Liver (tissue), 3 donors: ENCODE measurements around the gene MRC2.

ENCODE experiments used
- GABPA ChIP-seq, 2 donors: IDR thresholded peaks in 1 of 2; conservative IDR thresholded peaks in 1 of 2; 2 replicates each; pipeline ENCODE4 v1.6.1; 2016; ENCODE audit warnings: antibody characterized with exemption in 2 of 2, mild to moderate bottlenecking in 1 of 2, moderate library complexity in 1 of 2
- MAX ChIP-seq: IDR thresholded peaks from 2 replicates; pipeline ENCODE4 v1.6.1; 2016; ENCODE audit warnings: antibody characterized with exemption
- RAD21 ChIP-seq, 2 donors: IDR thresholded peaks; 2 replicates each; pipeline ENCODE4 v1.6.1; 2016; ENCODE audit warnings: antibody characterized with exemption in 2 of 2, mild to moderate bottlenecking in 2 of 2
- REST ChIP-seq: IDR thresholded peaks from 2 replicates; pipeline ENCODE4 v1.6.1; 2016; ENCODE audit warnings: antibody characterized with exemption, mild to moderate bottlenecking
- RXRA ChIP-seq, 2 donors: IDR thresholded peaks; 2 replicates each; pipeline ENCODE4 v1.6.1; 2017 to 2018; ENCODE audit warnings: antibody characterized with exemption in 2 of 2, mild to moderate bottlenecking in 1 of 2
- SP1 ChIP-seq: IDR thresholded peaks from 2 replicates; pipeline ENCODE4 v1.6.1; 2018; ENCODE audit warnings: antibody characterized with exemption, mild to moderate bottlenecking
- TAF1 ChIP-seq: conservative IDR thresholded peaks from 2 replicates; pipeline ENCODE4 v1.6.1; 2016; ENCODE audit warnings: antibody characterized with exemption, mild to moderate bottlenecking
- YY1 ChIP-seq: IDR thresholded peaks from 2 replicates; pipeline ENCODE4 v1.6.1; 2016; ENCODE audit warnings: antibody characterized with exemption, mild to moderate bottlenecking
- ZBTB33 ChIP-seq: IDR thresholded peaks from 2 replicates; pipeline ENCODE4 v1.6.1; 2016; ENCODE audit warnings: antibody characterized with exemption
- TF ChIP-seq, protein P1 (sequence below): fragments of 150-350 bp; IDR thresholded peaks from 2 replicates; pipeline ENCODE4 v1.5.1; 2017; ENCODE audit warnings: improper control_type of control experiment, low read depth, low read length; ENCODE audit not compliant: missing input control
- donor health status: healthy.
- donor health status: healthy.

- TF ChIP-seq, protein P1, sequence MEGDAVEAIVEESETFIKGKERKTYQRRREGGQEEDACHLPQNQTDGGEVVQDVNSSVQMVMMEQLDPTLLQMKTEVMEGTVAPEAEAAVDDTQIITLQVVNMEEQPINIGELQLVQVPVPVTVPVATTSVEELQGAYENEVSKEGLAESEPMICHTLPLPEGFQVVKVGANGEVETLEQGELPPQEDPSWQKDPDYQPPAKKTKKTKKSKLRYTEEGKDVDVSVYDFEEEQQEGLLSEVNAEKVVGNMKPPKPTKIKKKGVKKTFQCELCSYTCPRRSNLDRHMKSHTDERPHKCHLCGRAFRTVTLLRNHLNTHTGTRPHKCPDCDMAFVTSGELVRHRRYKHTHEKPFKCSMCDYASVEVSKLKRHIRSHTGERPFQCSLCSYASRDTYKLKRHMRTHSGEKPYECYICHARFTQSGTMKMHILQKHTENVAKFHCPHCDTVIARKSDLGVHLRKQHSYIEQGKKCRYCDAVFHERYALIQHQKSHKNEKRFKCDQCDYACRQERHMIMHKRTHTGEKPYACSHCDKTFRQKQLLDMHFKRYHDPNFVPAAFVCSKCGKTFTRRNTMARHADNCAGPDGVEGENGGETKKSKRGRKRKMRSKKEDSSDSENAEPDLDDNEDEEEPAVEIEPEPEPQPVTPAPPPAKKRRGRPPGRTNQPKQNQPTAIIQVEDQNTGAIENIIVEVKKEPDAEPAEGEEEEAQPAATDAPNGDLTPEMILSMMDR = no peak
- no peak for TF ChIP-seq REST
- no peak for TF ChIP-seq MAX
- TF ChIP-seq GABPA (IDR thresholded peaks at IDR 0.05 in 1 of 2, conservative IDR thresholded peaks at IDR 0.05 in 1 of 2) = no peak
- TF ChIP-seq RXRA (IDR thresholded peaks at IDR 0.05) = no peak
- no peak for TF ChIP-seq YY1
- TF ChIP-seq ZBTB33 = no peak
- no peak for TF ChIP-seq TAF1
- TF ChIP-seq SP1 = no peak
- TF ChIP-seq RAD21 (IDR thresholded peaks at IDR 0.05) = no peak
These were observed 15.7 kb upstream of the MRC2 start for GRCh38 chr17:62611728-62612127.
